GM06990 (cell line): ENCODE results near the gene RHOBTB3.
"Not testable (repeated sequence)": the region's sequence is repeated elsewhere in the genome, so short reads cannot be mapped to it uniquely, and the experiment has no call there.

ENCODE experiments used
- DNase-seq: peaks from one replicate; pipeline ENCODE4 v3.0.0-alpha.2; 2011; ENCODE audit not compliant: insufficient read length; ENCODE audit errors: extremely low read depth
- H3K27me3 ChIP-seq: replicated peaks from 2 replicates; pipeline ENCODE4 v1.6.0; 2011; ENCODE audit warnings: low read length; ENCODE audit not compliant: control insufficient read depth, insufficient read depth
- H3K36me3 ChIP-seq: 2 replicates; pipeline ENCODE4 v1.5.1; 2011; ENCODE audit warnings: low read length; ENCODE audit not compliant: control insufficient read depth, insufficient read depth
- H3K4me3 ChIP-seq: replicated peaks from 2 replicates; pipeline ENCODE4 v1.5.1; 2011; ENCODE audit warnings: low read depth, mild to moderate bottlenecking, control low read depth, low read length
- CTCF ChIP-seq: IDR thresholded peaks from 2 replicates; pipeline ENCODE4 v1.5.1; 2011; ENCODE audit warnings: low read length, control low read depth, mild to moderate bottlenecking, inconsistent platforms; ENCODE audit not compliant: insufficient read depth, poor library complexity, severe bottlenecking

The RHOBTB3 gene

GRCh38 chr5:95712347-95712958 is 18.7 kb upstream of the RHOBTB3 start:
- no peak overlapping the region for H3K4me3 ChIP-seq
- H3K36me3 ChIP-seq, result no peaks in the 10 kb centered on the region
- TF ChIP-seq CTCF, result no peak
- no peaks in the 10 kb centered on the region for H3K27me3 ChIP-seq
- no peak for DNase-seq

- not testable (repeated sequence) for H3K36me3 ChIP-seq, DNase-seq, H3K4me3 ChIP-seq, H3K27me3 ChIP-seq
These were observed 17.9 kb upstream of the RHOBTB3 start for GRCh38 chr5:95713246-95713645.

GRCh38 chr5:95713960-95714710 is 17.0 kb upstream of the RHOBTB3 start:
- Histone ChIP-seq H3K36me3 (no peaks in the 10 kb centered on the region), H3K4me3 (no peak overlapping the region), H3K27me3 (no peaks in the 10 kb centered on the region)
- TF ChIP-seq CTCF, result no peak
- no peak for DNase-seq

- Histone ChIP-seq H3K36me3 (no peaks in the 10 kb centered on the region), H3K27me3 (no peaks in the 10 kb centered on the region), H3K4me3 (no peak overlapping the region)
- DNase-seq, result peak; percentile 34
- no peak for TF ChIP-seq CTCF
These were observed 15.2 kb upstream of the RHOBTB3 start for GRCh38 chr5:95715799-95716461.

- Histone ChIP-seq H3K27me3 (no peaks in the 10 kb centered on the region), H3K4me3 (no peak overlapping the region), H3K36me3 (no peaks in the 10 kb centered on the region)
- DNase-seq, result no peak
- no peak for TF ChIP-seq CTCF
These were observed 13.7 kb upstream of the RHOBTB3 start for GRCh38 chr5:95717439-95717838.

GRCh38 chr5:95718203-95718602 is 12.9 kb upstream of the RHOBTB3 start:
- Histone ChIP-seq H3K36me3 (no peaks in the 10 kb centered on the region), H3K4me3 (no peak overlapping the region), H3K27me3 (no peaks in the 10 kb centered on the region)
- DNase-seq, result peak; percentile 30
- TF ChIP-seq CTCF, result no peak
